ENCODE data around the gene RFT1.

DNA sequence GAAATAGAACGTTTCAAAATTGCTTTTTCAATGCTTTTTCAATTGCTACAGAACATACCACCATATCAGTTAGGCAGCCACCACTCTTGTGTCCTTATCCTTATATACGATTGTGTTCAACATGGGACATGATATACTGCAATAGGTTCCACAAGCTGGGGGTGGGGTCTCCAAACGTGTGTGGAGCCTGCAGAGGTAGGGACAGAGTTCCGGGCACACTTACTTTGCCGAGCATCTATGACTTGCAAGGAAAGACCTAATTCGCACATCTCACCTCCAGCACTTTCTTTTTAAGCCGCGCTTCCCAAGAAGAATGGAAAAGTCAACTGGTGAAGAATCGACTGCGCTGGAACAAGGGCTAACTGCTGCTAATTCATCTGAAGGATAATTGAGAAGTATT, 44.8 kb downstream of the RFT1 start:
- TF ChIP-seq, protein P1, sequence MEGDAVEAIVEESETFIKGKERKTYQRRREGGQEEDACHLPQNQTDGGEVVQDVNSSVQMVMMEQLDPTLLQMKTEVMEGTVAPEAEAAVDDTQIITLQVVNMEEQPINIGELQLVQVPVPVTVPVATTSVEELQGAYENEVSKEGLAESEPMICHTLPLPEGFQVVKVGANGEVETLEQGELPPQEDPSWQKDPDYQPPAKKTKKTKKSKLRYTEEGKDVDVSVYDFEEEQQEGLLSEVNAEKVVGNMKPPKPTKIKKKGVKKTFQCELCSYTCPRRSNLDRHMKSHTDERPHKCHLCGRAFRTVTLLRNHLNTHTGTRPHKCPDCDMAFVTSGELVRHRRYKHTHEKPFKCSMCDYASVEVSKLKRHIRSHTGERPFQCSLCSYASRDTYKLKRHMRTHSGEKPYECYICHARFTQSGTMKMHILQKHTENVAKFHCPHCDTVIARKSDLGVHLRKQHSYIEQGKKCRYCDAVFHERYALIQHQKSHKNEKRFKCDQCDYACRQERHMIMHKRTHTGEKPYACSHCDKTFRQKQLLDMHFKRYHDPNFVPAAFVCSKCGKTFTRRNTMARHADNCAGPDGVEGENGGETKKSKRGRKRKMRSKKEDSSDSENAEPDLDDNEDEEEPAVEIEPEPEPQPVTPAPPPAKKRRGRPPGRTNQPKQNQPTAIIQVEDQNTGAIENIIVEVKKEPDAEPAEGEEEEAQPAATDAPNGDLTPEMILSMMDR (IDR thresholded peaks at IDR 0.05; ENCODE audit: borderline replicate concordance, extremely low read depth, low read length, poor library complexity, severe bottlenecking), result no peak
- TF ChIP-seq EZH2 (IDR thresholded peaks at IDR 0.05; ENCODE audit: borderline replicate concordance, low read depth, low read length, severe bottlenecking), result no peak

All from DND-41 (cell line).